HG02885 (cell line): Measurements from ENCODE around the gene HS6ST3.

Experiments used
- ATAC-seq: cut with Tn5 transposase; IDR thresholded peaks from one replicate; pipeline ENCODE4 v1.9.1; 2021; ENCODE audit warnings: mild to moderate bottlenecking; ENCODE audit not compliant: unreplicated experiment, poor library complexity

The HS6ST3 gene

GRCh38 chr13:96193728-96194310 lies 103.9 kb downstream of the HS6ST3 start:
- ATAC-seq, result no peak

GRCh38 chr13:96198038-96198437 lies 108.1 kb downstream of the HS6ST3 start:
- ATAC-seq, result no peak

GRCh38 chr13:96199315-96199714 lies 109.4 kb downstream of the HS6ST3 start:
- no peak for ATAC-seq

- no peak for ATAC-seq
Observed at GRCh38 chr13:96200810-96201209, 110.9 kb downstream of the HS6ST3 start.

- no peak for ATAC-seq
Observed at GRCh38 chr13:96202315-96202714, 112.4 kb downstream of the HS6ST3 start.

- no peak for ATAC-seq
Observed at GRCh38 chr13:96203471-96203870, 113.6 kb downstream of the HS6ST3 start.

- ATAC-seq, result no peak
Observed at GRCh38 chr13:96214824-96215445, 125.0 kb downstream of the HS6ST3 start.

GRCh38 chr13:96216543-96216942 lies 126.6 kb downstream of the HS6ST3 start:
- no peak for ATAC-seq

- ATAC-seq, result no peak
Observed at GRCh38 chr13:96218475-96218874, 128.6 kb downstream of the HS6ST3 start.

- no peak for ATAC-seq
Observed at GRCh38 chr13:96221471-96221870, 131.6 kb downstream of the HS6ST3 start.

- ATAC-seq, result no peak
Observed at GRCh38 chr13:96223231-96223630, 133.3 kb downstream of the HS6ST3 start.

GRCh38 chr13:96229356-96229755 lies 139.4 kb downstream of the HS6ST3 start:
- peak; percentile 88 for ATAC-seq

GRCh38 chr13:96238241-96238640 lies 148.3 kb downstream of the HS6ST3 start:
- ATAC-seq, result no peak

- no peak for ATAC-seq
Observed at GRCh38 chr13:96238861-96239260, 149.0 kb downstream of the HS6ST3 start.

- no peak for ATAC-seq
Observed at GRCh38 chr13:96243376-96243775, 153.5 kb downstream of the HS6ST3 start.

- no peak for ATAC-seq
Observed at GRCh38 chr13:96248103-96248502, 158.2 kb downstream of the HS6ST3 start.

- ATAC-seq, result no peak
Observed at GRCh38 chr13:96248996-96249395, 159.1 kb downstream of the HS6ST3 start.

GRCh38 chr13:96252903-96253302 lies 163.0 kb downstream of the HS6ST3 start:
- no peak for ATAC-seq

- ATAC-seq, result no peak
Observed at GRCh38 chr13:96273196-96273595, 183.3 kb downstream of the HS6ST3 start.

- ATAC-seq, result no peak
Observed at GRCh38 chr13:96274046-96274445, 184.1 kb downstream of the HS6ST3 start.

GRCh38 chr13:96279904-96280303 lies 190.0 kb downstream of the HS6ST3 start:
- ATAC-seq, result no peak

GRCh38 chr13:96284971-96285370 lies 195.1 kb downstream of the HS6ST3 start:
- ATAC-seq, result no peak
